GM19455 (cell line): Measurements from ENCODE around the gene PPM1H.
A peak's percentile ranks its signal among the peaks of the same experiment; 100 is the strongest.

Experiments
- ATAC-seq: cut with Tn5 transposase; IDR thresholded peaks from one replicate; pipeline ENCODE4 v1.9.1; 2021; ENCODE audit not compliant: unreplicated experiment

Gene PPM1H

GRCh38 chr12:62656591-62657362 lies 278.2 kb downstream of the PPM1H start:
- no peak for ATAC-seq

- no peak for ATAC-seq
These were observed 279.2 kb downstream of the PPM1H start for GRCh38 chr12:62655666-62656151.

GRCh38 chr12:62654326-62655241 lies 280.4 kb downstream of the PPM1H start:
- no peak for ATAC-seq

- ATAC-seq, result no peak
These were observed 281.2 kb downstream of the PPM1H start for GRCh38 chr12:62653740-62654139.

- no peak for ATAC-seq
These were observed 281.6 kb downstream of the PPM1H start for GRCh38 chr12:62653304-62653703.

- ATAC-seq, result no peak
These were observed 283.8 kb downstream of the PPM1H start for GRCh38 chr12:62651138-62651537.

- no peak for ATAC-seq
These were observed 285.4 kb downstream of the PPM1H start for GRCh38 chr12:62649412-62650138.

GRCh38 chr12:62647586-62647985 lies 287.4 kb downstream of the PPM1H start:
- no peak for ATAC-seq

GRCh38 chr12:62646566-62646965 lies 288.4 kb downstream of the PPM1H start:
- no peak for ATAC-seq

- no peak for ATAC-seq
These were observed 291.5 kb downstream of the PPM1H start for GRCh38 chr12:62643486-62643885.

GRCh38 chr12:62642486-62642885 lies 292.5 kb downstream of the PPM1H start:
- ATAC-seq, result no peak

GRCh38 chr12:62640910-62641448 lies 294.0 kb downstream of the PPM1H start:
- peak; percentile 91 for ATAC-seq

GRCh38 chr12:62637679-62638078 lies 297.3 kb downstream of the PPM1H start:
- no peak for ATAC-seq

- ATAC-seq, result no peak
These were observed 299.3 kb downstream of the PPM1H start for GRCh38 chr12:62635649-62636048.

GRCh38 chr12:62632411-62632918 lies 302.5 kb downstream of the PPM1H start:
- peak; percentile 43 for ATAC-seq

GRCh38 chr12:62631471-62632410 lies 303.2 kb downstream of the PPM1H start:
- ATAC-seq, result peak; percentile 54

- no peak for ATAC-seq
These were observed 304.8 kb downstream of the PPM1H start for GRCh38 chr12:62629971-62630739.

GRCh38 chr12:62629413-62629812 lies 305.5 kb downstream of the PPM1H start:
- no peak for ATAC-seq

- no peak for ATAC-seq
These were observed 307.8 kb downstream of the PPM1H start for GRCh38 chr12:62627181-62627580.
